Measurements from ENCODE around the gene OTUB2. TPM values are rescaled to one million over a fixed set of nuclear protein-coding genes. Genes with fewer than 3 reads are reported as not detected.

Gene OTUB2
- total RNA-seq, 1 experiment from 2014 or later = 3.1 TPM

Other genes with a start within 250 kb of the OTUB2 start
- gene PRIMA1, start 237.9 kb upstream of the OTUB2 start, total RNA-seq (2014; rRNA removed; shearing (Covaris generic)) = 0.06 TPM in 1 of 2 replicates, not detected in the other
- gene FAM181A, start 99.0 kb upstream of the OTUB2 start, total RNA-seq (2014; rRNA removed; shearing (Covaris generic)) = not detected in 2 replicates
- 1.8 and 3.0 TPM in 2 replicates for gene ASB2, start 49.8 kb upstream of the OTUB2 start, total RNA-seq (2014; rRNA removed; shearing (Covaris generic))
- gene CCDC197, start 29.0 kb upstream of the OTUB2 start, total RNA-seq (2014; rRNA removed; shearing (Covaris generic)) = not detected in 2 replicates
- 215 and 264 TPM in 2 replicates for gene DDX24, start 54.9 kb downstream of the OTUB2 start, total RNA-seq (2014; rRNA removed; shearing (Covaris generic))
- 15.6 and 23.6 TPM in 2 replicates for gene IFI27L1, start 55.0 kb downstream of the OTUB2 start, total RNA-seq (2014; rRNA removed; shearing (Covaris generic))
- gene IFI27, start 84.4 kb downstream of the OTUB2 start, total RNA-seq (2014; rRNA removed; shearing (Covaris generic)) = 19.1 and 24.6 TPM in 2 replicates
- gene IFI27L2, start 103.3 kb downstream of the OTUB2 start, total RNA-seq (2014; rRNA removed; shearing (Covaris generic)) = 68.5 and 99.1 TPM in 2 replicates
- 7.1 and 17.6 TPM in 2 replicates for gene PPP4R4, start 148.0 kb downstream of the OTUB2 start, total RNA-seq (2014; rRNA removed; shearing (Covaris generic))